ENCODE results near the gene ENPP4. TPM values are rescaled to one million over a fixed set of nuclear protein-coding genes. Genes with fewer than 3 reads are reported as not detected.

ENPP4 gene
- polyA plus RNA-seq, 1 of the 3 experiments (the other 2 are of a cell fraction): 0.05 TPM

DNA sequence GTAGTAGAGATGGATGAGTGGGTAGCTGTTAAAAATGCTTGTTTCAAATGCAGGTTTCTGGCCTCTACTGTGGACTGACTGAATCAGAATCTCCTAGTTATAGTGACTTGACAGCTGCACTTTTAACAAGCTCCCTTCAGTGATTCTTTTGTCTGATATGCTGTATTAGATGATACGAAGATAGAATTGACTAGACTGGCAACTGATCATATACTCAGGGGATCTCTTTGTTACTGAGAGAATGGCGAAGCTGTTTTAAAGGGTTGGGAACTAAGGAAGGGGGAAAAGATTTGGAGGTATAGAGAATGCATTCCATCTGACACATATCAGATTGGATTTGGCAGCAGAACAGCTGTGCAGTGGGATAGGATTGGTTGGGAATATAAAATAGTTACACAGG lies 7.0 kb downstream of the ENPP4 start:
- no peaks in the 10 kb centered on the region for H3F3A ChIP-seq (replicated peaks; ENCODE audit: insufficient read depth)
- H3K27ac ChIP-seq (ENCODE audit: low read depth in 2 of 2, low read length in 1 of 2): no peak overlapping the region
- ChIA-PET CTCF (no interaction called here), POLR2A (no interaction called here)
- WGBS (ENCODE audit: low lambda C conversion rate): 0% methylated on average over 2 of the region's 2 CpGs
- no peaks in the 10 kb centered on the region for H3K36me3 ChIP-seq (replicated peaks in 1 of 2; ENCODE audit: control insufficient read depth in 1 of 2, insufficient read depth in 2 of 2, low read length in 1 of 2)
- H4K20me1 ChIP-seq (ENCODE audit: insufficient read depth): no peaks in the 10 kb centered on the region
- H3K79me2 ChIP-seq (ENCODE audit: insufficient read depth): no peaks in the 10 kb centered on the region
- no peak overlapping the region for H2AFZ ChIP-seq (ENCODE audit: low read depth)
- no peak for DNase-seq
- no peaks in the 10 kb centered on the region for H3K9me3 ChIP-seq
- TF ChIP-seq GABPA (IDR thresholded peaks at IDR 0.05; ENCODE audit: low read depth) (no peak), ELF1 (IDR thresholded peaks at IDR 0.05) (no peak), SIN3A (IDR thresholded peaks at IDR 0.05; ENCODE audit: borderline replicate concordance, low read depth, low read length) (no peak)
- no peaks in the 10 kb centered on the region for H3K4me1 ChIP-seq (ENCODE audit: control insufficient read depth in 1 of 2, insufficient read depth in 2 of 2, low read depth in 1 of 2, low read length in 1 of 2)
- no peak overlapping the region for H3K4me2 ChIP-seq
- no peak overlapping the region for H3K9ac ChIP-seq
- H3K27me3 ChIP-seq (ENCODE audit: insufficient read depth): no peaks in the 10 kb centered on the region; the same call in 1 of the 2 replicates
- no peak overlapping the region for H3K4me3 ChIP-seq (ENCODE audit: low read depth in 2 of 2, low read length in 1 of 2)
- H3K9me2 ChIP-seq: no peaks in the 10 kb centered on the region

DNA sequence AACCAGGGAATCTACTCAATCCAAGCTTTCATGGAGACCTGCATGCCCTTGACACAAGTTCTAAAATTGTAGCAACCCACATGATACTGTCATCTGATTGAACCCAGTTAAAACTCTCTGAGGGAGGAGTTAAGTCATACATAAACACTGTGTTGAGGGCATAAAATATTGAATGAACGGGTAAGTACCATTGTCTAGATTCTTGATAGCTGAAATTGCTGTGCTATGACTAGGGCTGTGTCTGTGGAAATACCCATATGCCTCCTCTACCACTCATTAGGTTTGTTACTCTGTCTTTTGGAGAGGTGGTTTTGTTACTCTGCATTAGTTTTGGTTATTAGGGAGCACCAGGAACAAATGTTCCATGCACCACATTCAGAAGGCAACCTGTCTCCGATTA lies 7.6 kb downstream of the ENPP4 start:
- 0% methylated on average over 2 of the region's 2 CpGs for WGBS (ENCODE audit: low lambda C conversion rate)
- Histone ChIP-seq H3K4me2 (no peak overlapping the region), H4K20me1 (ENCODE audit: insufficient read depth) (no peaks in the 10 kb centered on the region), H3K27ac (ENCODE audit: low read depth in 2 of 2, low read length in 1 of 2) (no peak overlapping the region), H2AFZ (ENCODE audit: low read depth) (no peak overlapping the region), H3K9me3 (no peaks in the 10 kb centered on the region), H3K4me3 (ENCODE audit: low read depth in 2 of 2, low read length in 1 of 2) (no peak overlapping the region), H3K36me3 (replicated peaks in 1 of 2; ENCODE audit: control insufficient read depth in 1 of 2, insufficient read depth in 2 of 2, low read length in 1 of 2) (no peaks in the 10 kb centered on the region), H3K9ac (no peak overlapping the region), H3K9me2 (no peaks in the 10 kb centered on the region), H3F3A (replicated peaks; ENCODE audit: insufficient read depth) (no peaks in the 10 kb centered on the region), H3K27me3 (ENCODE audit: insufficient read depth) (no peaks in the 10 kb centered on the region; the same call in 1 of the 2 replicates), H3K4me1 (ENCODE audit: control insufficient read depth in 1 of 2, insufficient read depth in 2 of 2, low read depth in 1 of 2, low read length in 1 of 2) (no peaks in the 10 kb centered on the region), H3K79me2 (ENCODE audit: insufficient read depth) (no peaks in the 10 kb centered on the region)
- CTCF ChIA-PET: no interaction called here
- no peak for DNase-seq
- no peak for TF ChIP-seq EP300 (IDR thresholded peaks at IDR 0.05; ENCODE audit: borderline replicate concordance in 1 of 2, low read depth in 1 of 2, low read length in 1 of 2)
- TF ChIP-seq ELF1 (IDR thresholded peaks at IDR 0.05): no peak
- TF ChIP-seq SIN3A (IDR thresholded peaks at IDR 0.05; ENCODE audit: borderline replicate concordance, low read depth, low read length): no peak
- no peak for TF ChIP-seq GATA2 (CRISPR knock-in tag; IDR thresholded peaks at IDR 0.05)
- TF ChIP-seq POLR2AphosphoS5 (IDR thresholded peaks at IDR 0.05; ENCODE audit: low read depth, low read length): no peak
- TF ChIP-seq, protein P1, sequence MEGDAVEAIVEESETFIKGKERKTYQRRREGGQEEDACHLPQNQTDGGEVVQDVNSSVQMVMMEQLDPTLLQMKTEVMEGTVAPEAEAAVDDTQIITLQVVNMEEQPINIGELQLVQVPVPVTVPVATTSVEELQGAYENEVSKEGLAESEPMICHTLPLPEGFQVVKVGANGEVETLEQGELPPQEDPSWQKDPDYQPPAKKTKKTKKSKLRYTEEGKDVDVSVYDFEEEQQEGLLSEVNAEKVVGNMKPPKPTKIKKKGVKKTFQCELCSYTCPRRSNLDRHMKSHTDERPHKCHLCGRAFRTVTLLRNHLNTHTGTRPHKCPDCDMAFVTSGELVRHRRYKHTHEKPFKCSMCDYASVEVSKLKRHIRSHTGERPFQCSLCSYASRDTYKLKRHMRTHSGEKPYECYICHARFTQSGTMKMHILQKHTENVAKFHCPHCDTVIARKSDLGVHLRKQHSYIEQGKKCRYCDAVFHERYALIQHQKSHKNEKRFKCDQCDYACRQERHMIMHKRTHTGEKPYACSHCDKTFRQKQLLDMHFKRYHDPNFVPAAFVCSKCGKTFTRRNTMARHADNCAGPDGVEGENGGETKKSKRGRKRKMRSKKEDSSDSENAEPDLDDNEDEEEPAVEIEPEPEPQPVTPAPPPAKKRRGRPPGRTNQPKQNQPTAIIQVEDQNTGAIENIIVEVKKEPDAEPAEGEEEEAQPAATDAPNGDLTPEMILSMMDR (IDR thresholded peaks at IDR 0.05): no peak
- no peak for TF ChIP-seq RAD21 (IDR thresholded peaks at IDR 0.05; ENCODE audit: low read length)
- no peak for TF ChIP-seq ZBTB33 (IDR thresholded peaks at IDR 0.05; ENCODE audit: borderline replicate concordance, low read depth)
- TF ChIP-seq, protein P2, sequence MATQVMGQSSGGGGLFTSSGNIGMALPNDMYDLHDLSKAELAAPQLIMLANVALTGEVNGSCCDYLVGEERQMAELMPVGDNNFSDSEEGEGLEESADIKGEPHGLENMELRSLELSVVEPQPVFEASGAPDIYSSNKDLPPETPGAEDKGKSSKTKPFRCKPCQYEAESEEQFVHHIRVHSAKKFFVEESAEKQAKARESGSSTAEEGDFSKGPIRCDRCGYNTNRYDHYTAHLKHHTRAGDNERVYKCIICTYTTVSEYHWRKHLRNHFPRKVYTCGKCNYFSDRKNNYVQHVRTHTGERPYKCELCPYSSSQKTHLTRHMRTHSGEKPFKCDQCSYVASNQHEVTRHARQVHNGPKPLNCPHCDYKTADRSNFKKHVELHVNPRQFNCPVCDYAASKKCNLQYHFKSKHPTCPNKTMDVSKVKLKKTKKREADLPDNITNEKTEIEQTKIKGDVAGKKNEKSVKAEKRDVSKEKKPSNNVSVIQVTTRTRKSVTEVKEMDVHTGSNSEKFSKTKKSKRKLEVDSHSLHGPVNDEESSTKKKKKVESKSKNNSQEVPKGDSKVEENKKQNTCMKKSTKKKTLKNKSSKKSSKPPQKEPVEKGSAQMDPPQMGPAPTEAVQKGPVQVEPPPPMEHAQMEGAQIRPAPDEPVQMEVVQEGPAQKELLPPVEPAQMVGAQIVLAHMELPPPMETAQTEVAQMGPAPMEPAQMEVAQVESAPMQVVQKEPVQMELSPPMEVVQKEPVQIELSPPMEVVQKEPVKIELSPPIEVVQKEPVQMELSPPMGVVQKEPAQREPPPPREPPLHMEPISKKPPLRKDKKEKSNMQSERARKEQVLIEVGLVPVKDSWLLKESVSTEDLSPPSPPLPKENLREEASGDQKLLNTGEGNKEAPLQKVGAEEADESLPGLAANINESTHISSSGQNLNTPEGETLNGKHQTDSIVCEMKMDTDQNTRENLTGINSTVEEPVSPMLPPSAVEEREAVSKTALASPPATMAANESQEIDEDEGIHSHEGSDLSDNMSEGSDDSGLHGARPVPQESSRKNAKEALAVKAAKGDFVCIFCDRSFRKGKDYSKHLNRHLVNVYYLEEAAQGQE (IDR thresholded peaks at IDR 0.05; ENCODE audit: low read depth, low read length): no peak
- POLR2A ChIA-PET: no interaction called here
